Hematopoietic multipotent progenitor cell treated with erythropoietin and hydrocortisone succinate and interleukin-3 and kit ligand, for 4 days (in vitro differentiated cells): ENCODE results near the gene ZNF69.
"Not testable (repeated sequence)": the region's sequence is repeated elsewhere in the genome, so short reads cannot be mapped to it uniquely, and the experiment has no call there.

ENCODE experiments used
- DNase-seq: peaks from one replicate; pipeline ENCODE4 v3.0.0-alpha.2; 2015

Gene ZNF69

DNA sequence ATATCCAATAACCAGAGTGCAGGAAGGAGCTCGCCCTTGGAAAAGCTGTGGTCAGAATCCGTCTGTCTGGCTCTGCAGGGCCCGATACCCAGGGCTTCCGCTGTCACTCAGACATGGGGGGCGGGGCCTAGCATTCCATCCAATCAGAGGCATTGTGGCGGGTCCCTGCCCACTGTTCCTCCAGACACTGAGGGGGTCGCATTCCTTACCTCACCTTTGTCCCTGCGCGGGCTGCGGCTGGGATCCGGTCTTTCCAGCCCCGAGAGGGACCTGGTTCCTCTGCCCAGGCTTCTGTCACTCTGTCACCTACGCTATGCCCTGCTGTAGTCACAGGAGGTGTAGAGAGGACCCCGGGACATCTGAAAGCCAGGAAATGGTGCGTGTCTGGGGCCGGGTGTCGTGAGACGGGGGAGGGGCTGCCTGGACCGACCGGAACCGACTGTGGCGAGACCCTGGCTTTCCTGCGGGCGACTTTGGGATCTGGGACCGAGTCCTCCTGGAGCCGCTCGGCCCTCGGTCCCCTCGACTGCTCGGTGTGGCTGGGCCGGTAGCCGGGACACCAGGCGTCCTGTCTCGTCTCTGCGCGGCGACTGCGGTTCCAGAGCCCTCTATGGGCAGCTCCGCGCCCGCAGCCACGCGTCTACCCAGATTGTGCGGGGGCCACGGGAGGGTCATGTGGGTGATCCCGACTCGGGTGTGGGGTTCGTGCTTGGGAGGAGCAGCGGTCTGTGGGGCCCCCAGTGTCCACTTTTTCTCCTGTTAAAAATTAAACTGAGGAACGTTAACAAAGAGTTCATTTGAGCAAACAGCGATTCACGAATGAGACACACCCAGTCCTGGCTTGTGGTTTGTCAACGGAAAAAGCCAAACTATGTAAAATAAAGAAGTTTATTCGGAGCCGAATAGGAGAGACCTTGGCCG lies at the start of gene ZNF69:
ZNF69 (plus strand) TSS at position 172 of the 921 bp plus-strand sequence; CDS start at position 314, 142 bp downstream.
- peak; percentile 91 for DNase-seq

- peak; percentile 45 for DNase-seq
Measured at GRCh38 chr19:11843722-11844121, 43.9 kb upstream of the ZNF69 start.

- not testable (repeated sequence) for DNase-seq
Measured at GRCh38 chr19:11847615-11848014, 40.0 kb upstream of the ZNF69 start.

DNA sequence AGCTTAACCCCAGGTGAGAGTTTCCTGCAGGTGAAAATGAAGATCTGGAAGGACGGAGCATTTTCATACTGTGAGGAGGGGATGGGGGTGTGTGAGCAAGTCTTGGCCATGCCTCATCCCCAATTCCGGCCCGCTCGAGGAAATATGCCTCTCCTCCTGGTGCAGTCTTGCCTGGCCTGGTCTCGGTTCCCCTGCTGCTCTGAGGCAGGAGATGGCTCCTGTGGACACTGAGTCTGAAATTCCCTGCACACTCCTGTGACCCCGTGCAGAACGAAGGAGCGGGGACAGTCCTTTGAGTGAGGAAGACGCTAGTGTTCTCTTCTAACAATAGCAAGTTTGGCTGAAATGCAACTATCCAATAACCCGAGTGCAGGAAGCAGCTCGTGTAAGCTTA lies 39.4 kb upstream of the ZNF69 start:
- no peak for DNase-seq

GRCh38 chr19:11848594-11849469 lies 38.8 kb upstream of the ZNF69 start, which contains the start of gene ZNF439:
Gene ZNF439, plus strand, starts transcription at chr19:11848726. Its CDS starts 142 bp downstream, at chr19:11848868.
- peak; percentile 93 for DNase-seq

DNA sequence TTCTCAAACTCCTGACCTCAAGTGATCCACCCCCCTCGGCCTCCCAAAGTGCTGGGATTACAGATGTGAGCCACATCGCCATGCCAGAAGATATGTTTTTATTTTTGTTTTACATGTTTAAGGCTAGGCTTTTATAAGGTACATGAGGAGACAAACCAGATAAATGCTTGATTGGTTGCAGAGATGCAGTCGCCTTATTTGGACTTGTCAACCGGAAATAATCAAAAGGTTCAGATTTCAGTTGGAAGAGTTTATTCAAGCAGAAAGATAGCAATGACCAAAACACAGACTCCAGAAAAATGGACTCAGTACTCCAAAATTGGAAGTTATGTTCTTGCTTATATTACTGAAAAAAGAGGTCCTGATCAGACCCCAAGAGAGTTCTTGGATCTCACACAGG lies 37.3 kb upstream of the ZNF69 start:
- not testable (repeated sequence) for DNase-seq

DNA sequence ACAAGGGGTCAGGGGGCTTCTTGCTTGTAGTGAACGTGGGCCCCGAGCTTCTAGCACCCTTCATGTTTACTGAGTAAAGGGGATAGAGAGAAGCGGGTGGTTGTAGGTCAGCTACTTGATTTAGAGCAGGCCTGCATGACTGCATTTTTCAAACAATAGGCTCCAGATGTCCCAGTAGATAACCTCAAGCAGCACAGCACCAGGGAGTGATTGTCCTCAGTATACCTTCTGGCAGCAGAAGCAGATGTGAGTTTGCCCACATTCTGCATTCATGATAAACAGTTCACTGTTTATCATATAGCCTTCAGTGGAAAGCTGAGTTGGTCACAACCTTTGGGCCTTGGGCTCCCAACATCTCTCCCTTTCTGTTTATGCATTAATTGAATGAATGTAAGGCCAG lies 34.2 kb upstream of the ZNF69 start:
- no peak for DNase-seq

- DNase-seq: no peak
Measured at GRCh38 chr19:11856596-11857250, 30.9 kb upstream of the ZNF69 start.

DNA sequence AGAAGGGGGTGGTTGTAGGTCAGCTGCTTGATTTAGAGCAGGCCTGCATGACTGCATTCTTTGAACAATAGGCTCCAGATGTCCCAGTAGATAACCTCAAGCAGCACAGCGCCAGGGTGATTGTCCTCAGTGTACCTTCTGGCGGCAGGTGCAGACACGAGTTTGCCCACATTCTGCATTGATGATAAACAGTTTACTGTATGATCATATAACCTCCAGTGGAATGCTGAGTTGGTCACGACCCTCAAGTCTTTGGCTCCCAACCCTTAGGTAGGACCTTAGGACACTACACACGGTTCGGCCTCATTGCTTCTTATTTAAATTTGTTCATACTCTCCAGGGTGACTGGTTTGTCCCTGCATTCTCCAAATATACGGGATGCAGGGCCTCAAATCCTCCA lies 26.9 kb upstream of the ZNF69 start:
- no peak for DNase-seq

- DNase-seq: no peak
Measured at GRCh38 chr19:11861301-11861700, 26.3 kb upstream of the ZNF69 start.

DNA sequence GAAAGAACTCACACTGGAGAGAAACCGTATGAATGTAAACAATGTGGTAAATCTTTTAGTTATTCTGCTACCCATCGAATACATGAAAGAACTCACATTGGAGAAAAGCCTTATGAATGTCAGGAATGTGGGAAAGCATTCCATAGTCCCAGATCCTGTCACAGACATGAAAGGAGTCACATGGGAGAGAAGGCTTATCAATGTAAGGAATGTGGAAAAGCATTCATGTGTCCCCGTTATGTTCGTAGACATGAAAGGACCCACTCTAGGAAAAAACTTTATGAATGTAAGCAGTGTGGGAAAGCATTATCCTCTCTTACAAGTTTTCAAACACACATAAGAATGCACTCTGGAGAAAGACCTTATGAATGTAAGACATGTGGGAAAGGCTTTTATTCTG lies 19.8 kb upstream of the ZNF69 start:
- not testable (repeated sequence) for DNase-seq

GRCh38 chr19:11868188-11868587 lies 19.4 kb upstream of the ZNF69 start:
- no peak for DNase-seq

- DNase-seq: no peak
Measured at GRCh38 chr19:11872624-11873023, 15.0 kb upstream of the ZNF69 start.

DNA sequence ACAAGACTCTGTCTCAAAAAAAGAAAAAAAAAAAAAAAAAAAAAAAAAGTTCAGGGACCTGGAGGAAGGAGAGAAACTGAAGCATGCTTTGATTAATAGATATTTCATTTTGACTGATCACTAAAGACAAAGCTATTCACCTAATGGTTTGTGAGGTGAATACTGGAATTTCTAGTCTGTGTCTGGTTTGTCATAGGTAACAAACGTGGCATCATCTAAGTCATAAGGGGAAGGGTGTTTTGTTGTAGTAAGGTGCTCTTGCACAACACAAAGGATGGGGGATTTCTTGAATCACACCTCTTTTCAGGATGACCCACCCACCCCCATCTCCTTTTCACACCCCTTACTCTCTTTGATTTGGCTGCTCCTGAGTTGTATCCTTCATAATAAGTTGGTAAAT lies 13.8 kb upstream of the ZNF69 start:
- no peak for DNase-seq

DNA sequence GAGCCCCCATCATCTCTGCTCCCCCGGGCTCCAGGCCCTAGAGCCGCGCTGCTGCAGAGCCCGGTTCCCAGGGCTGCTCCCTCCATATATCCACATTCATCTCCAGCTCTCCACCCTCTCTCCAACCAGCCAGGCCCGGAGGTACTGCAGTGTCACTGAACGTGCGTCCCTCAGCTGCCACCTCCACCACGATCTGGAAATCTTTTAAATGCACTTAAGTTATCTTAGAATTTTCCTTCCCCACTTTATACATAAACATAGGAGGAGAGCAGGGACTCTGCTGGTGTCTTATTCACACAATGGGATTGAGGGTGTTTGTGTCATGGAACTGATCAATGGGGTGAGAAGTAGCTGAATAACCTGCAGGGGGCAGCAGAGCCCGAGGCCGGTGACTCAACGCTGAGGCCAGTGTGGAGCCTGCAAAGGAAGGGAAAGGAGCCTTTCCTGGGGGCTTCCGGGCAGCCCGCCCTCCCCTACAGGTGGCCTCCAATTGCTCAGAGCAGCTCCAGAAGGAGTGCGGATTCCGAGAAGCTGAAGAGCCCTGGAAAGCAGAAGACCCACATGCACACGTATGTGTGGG lies 7.8 kb upstream of the ZNF69 start:
- peak; percentile 15 for DNase-seq

DNA sequence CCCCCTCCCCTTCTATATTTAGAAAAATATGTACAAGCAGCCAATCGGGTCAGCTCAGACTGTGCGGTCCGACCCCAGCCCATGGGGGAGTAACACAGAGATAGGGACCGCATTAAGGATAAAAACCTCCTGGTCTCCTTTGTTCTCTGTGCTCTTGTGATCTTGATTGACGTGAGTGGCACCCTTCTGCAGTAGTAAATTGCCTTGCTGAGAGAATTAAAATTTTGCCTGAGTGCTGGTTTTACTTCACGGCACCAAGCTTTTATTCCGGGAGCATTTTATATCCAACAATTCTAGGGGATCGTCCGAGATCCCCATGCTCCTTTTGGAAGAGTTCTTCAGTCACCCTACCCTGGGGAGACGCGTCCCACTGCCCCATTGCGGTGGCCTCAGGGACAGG lies 7.0 kb upstream of the ZNF69 start:
- no peak for DNase-seq

GRCh38 chr19:11881151-11881800 lies 6.3 kb upstream of the ZNF69 start:
- DNase-seq: peak; percentile 87

DNA sequence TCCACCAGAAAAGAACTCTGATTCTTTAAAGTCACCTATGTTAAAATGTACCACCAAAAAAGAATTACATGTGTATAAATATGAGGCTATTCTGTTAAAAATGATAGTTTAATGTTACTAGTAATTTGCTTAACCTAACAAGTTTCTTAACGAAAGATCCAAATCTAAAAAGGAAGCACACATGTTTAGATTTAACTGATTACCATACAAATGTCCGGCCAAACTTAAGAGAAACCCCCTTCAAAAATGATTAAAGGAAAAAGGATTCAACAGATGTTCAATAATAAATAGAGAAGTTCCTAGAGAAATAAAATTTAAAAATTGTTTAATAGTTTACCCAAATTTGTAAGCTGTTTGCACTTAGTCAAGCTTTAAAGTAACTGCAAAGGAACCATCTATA lies 5.0 kb upstream of the ZNF69 start:
- peak; percentile 16 for DNase-seq

- peak; percentile 37 for DNase-seq
Measured at GRCh38 chr19:11887234-11887610, 360 bp upstream of the ZNF69 start.

GRCh38 chr19:11889901-11890300 lies 2.3 kb downstream of the ZNF69 start:
- not testable (repeated sequence) for DNase-seq

DNA sequence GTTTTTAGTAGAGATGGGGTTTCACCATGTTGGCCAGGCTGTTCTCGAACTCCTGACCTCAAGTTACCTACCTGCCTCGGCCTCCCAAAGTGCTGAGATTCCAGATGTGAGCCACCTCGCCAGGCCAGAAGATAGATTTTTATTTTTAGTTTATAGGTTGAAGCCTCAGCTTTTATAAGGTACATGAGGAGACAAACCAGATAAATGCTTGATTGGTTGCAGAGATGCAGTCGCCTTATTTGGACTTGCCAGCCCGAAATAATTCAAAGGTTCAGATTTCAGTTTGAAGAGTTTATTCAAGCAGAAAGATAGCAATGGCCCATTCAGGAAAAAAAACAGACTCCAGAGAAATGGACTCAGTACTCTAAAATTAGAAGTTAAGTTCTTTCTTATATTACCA lies 3.1 kb downstream of the ZNF69 start:
- no peak for DNase-seq

DNA sequence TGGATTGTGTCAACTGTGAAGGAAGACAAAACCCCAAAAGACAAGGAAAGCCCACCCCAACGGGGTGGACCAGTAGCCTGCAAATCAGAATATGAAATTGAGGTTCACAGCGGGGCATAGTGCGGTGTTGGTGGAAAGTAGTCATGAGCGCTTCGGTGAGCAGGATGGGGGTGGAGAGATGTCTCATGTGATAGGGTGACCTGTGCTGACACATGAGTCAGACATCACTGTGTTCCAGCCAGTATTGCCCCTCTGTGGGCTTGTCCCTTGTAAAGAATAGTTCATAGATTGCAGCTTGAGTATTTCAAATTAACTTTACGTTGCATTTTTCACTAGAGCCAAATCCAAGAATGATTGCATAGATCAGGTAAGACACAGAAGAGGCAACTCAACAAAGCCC lies 7.3 kb downstream of the ZNF69 start:
- DNase-seq: no peak
